BLaER1 treated with 17β-estradiol and CSF1 and Interleukin-3, amounts not matched to agents 10 nM and 100 nM (cell line): Measurements from ENCODE around the gene TNIP1.

Source experiments
- H3K27ac ChIP-seq, 11 experiments: shearing (Covaris generic); formaldehyde crosslinking; 2 replicates each; pipeline ENCODE4 v1.8.1; 2022
- H3K27me3 ChIP-seq, 11 experiments: shearing (Covaris generic); formaldehyde crosslinking; 2 replicates each; pipeline ENCODE4 v1.8.1; 2022
- H3K36me3 ChIP-seq, 11 experiments: shearing (Covaris generic); formaldehyde crosslinking; 2 replicates each; pipeline ENCODE4 v1.8.1; 2022
- H3K4me1 ChIP-seq, 10 experiments: shearing (Covaris generic); formaldehyde crosslinking; 2 replicates each; pipeline ENCODE4 v1.8.1; 2022
- H3K4me2 ChIP-seq, 11 experiments: shearing (Covaris generic); formaldehyde crosslinking; 2 replicates each; pipeline ENCODE4 v1.8.1; 2022
- H3K4me3 ChIP-seq, 10 experiments: shearing (Covaris generic); formaldehyde crosslinking; 2 replicates each; pipeline ENCODE4 v1.8.1; 2022
- H3K9ac ChIP-seq, 11 experiments: shearing (Covaris generic); formaldehyde crosslinking; 2 replicates each; pipeline ENCODE4 v1.8.1; 2022
- H3K9me3 ChIP-seq, 11 experiments: shearing (Covaris generic); formaldehyde crosslinking; replicated peaks in 1 of 11; 2 replicates each; pipeline ENCODE4 v1.8.1; 2022
- H4K20me1 ChIP-seq, 11 experiments: shearing (Covaris generic); formaldehyde crosslinking; 2 replicates each; pipeline ENCODE4 v1.8.1; 2022
- Cebpa-rat ChIP-seq, 11 experiments: shearing (Covaris generic); IDR thresholded peaks; 2 replicates each; pipeline ENCODE4 v1.8.1; 2022

The TNIP1 gene

GRCh38 chr5:151023047-151023615, 57.7 kb downstream of the TNIP1 start:
- H3K4me2 ChIP-seq: peak overlapping the region in 2 of 11 experiments; percentile 99; a peak in 2 of 22 replicates
- no peak overlapping the region for H3K27ac ChIP-seq
- H3K4me1 ChIP-seq: peaks cover 25 to 97% (median 38%) of the 10 kb centered on the region in 10 experiments
- peaks cover 0 to 71% (median 10%) of the 10 kb centered on the region in 11 experiments; a peak in 10 of 22 replicates for H4K20me1 ChIP-seq
- H3K9me3 ChIP-seq: no peaks in the 10 kb centered on the region
- H3K4me3 ChIP-seq: no peak overlapping the region
- peaks cover 0 to 26% (median 15%) of the 10 kb centered on the region in 11 experiments; a peak in 15 of 22 replicates for H3K27me3 ChIP-seq
- no peak for TF ChIP-seq Cebpa-rat (IDR thresholded peaks at IDR 0.05)
- no peak overlapping the region for H3K9ac ChIP-seq
- peaks cover 18 to 44% (median 31%) of the 10 kb centered on the region in 11 experiments for H3K36me3 ChIP-seq

GRCh38 chr5:151022511-151023018, 58.3 kb downstream of the TNIP1 start:
- Histone ChIP-seq H3K9ac (no peak overlapping the region), H3K27me3 (peaks cover 0 to 26% (median 15%) of the 10 kb centered on the region in 11 experiments; a peak in 15 of 22 replicates), H3K4me2 (peak overlapping the region in 7 of 11 experiments; percentile 96 to 99 (median 99); a peak in 9 of 22 replicates), H3K36me3 (peaks cover 12 to 38% (median 25%) of the 10 kb centered on the region in 11 experiments; a peak in 21 of 22 replicates), H3K9me3 (no peaks in the 10 kb centered on the region), H3K27ac (no peak overlapping the region), H4K20me1 (peaks cover 0 to 65% (median 10%) of the 10 kb centered on the region in 11 experiments; a peak in 10 of 22 replicates), H3K4me3 (no peak overlapping the region), H3K4me1 (peaks cover 25 to 93% (median 38%) of the 10 kb centered on the region in 10 experiments)
- TF ChIP-seq Cebpa-rat (IDR thresholded peaks at IDR 0.05): no peak

- H3K4me2 ChIP-seq: peak overlapping the region; percentile 92 to 99 (median 99)
- H4K20me1 ChIP-seq: peaks cover 0 to 57% (median 10%) of the 10 kb centered on the region in 11 experiments; a peak in 10 of 22 replicates
- H3K9me3 ChIP-seq: no peaks in the 10 kb centered on the region
- no peak overlapping the region for H3K27ac ChIP-seq
- no peak overlapping the region for H3K9ac ChIP-seq
- H3K4me1 ChIP-seq: peaks cover 25 to 94% (median 38%) of the 10 kb centered on the region in 10 experiments
- peaks cover 6 to 30% (median 17%) of the 10 kb centered on the region in 11 experiments; a peak in 17 of 22 replicates for H3K36me3 ChIP-seq
- H3K4me3 ChIP-seq: peak overlapping the region in 1 of 10 experiments; percentile 62; a peak in 2 of 20 replicates
- no peak for TF ChIP-seq Cebpa-rat (IDR thresholded peaks at IDR 0.05)
- H3K27me3 ChIP-seq: peaks cover 0 to 26% (median 15%) of the 10 kb centered on the region in 11 experiments; a peak in 15 of 22 replicates
These were observed 59.1 kb downstream of the TNIP1 start for GRCh38 chr5:151021746-151022145.

- Histone ChIP-seq H3K9me3 (no peaks in the 10 kb centered on the region), H3K36me3 (peaks cover 0 to 18% (median 5%) of the 10 kb centered on the region in 11 experiments; a peak in 9 of 22 replicates), H3K27ac (peak within 1 kb of the TSS in 7 of 11 experiments; percentile 34 to 62 (median 55); a peak in 12 of 22 replicates), H3K9ac (peak within 1 kb of the TSS; percentile 50 to 73 (median 68); a peak in 20 of 22 replicates), H3K4me2 (peak within 1 kb of the TSS; percentile 92 to 99 (median 99)), H3K27me3 (peaks cover 0 to 26% (median 15%) of the 10 kb centered on the region in 11 experiments; a peak in 15 of 22 replicates), H3K4me3 (peak within 1 kb of the TSS; percentile 52 to 72 (median 62)), H3K4me1 (peaks cover 25 to 94% (median 41%) of the 10 kb centered on the region in 10 experiments), H4K20me1 (peaks cover 0 to 45% (median 6%) of the 10 kb centered on the region in 11 experiments; a peak in 10 of 22 replicates)
- TF ChIP-seq Cebpa-rat (IDR thresholded peaks at IDR 0.05): no peak
These were observed 60.3 kb downstream of the TNIP1 start, which contains the start of gene GPX3 for GRCh38 chr5:151020304-151021110. GPX3 (plus strand) TSS chr5:151020591; CDS start chr5:151020655, 64 bp downstream.

GRCh38 chr5:151019331-151019730, 61.5 kb downstream of the TNIP1 start:
- no peak overlapping the region for H3K9ac ChIP-seq

GRCh38 chr5:151018846-151019245, 62.0 kb downstream of the TNIP1 start:
- H3K9ac ChIP-seq: no peak overlapping the region
- peaks cover 0 to 26% (median 15%) of the 10 kb centered on the region in 11 experiments; a peak in 15 of 22 replicates for H3K27me3 ChIP-seq
- no peak overlapping the region for H3K4me3 ChIP-seq
- H3K27ac ChIP-seq: no peak overlapping the region
- peaks cover 25 to 77% (median 41%) of the 10 kb centered on the region in 10 experiments for H3K4me1 ChIP-seq
- H3K9me3 ChIP-seq: no peaks in the 10 kb centered on the region
- H3K4me2 ChIP-seq: peak overlapping the region in 6 of 11 experiments; percentile 7 to 99 (median 94); a peak in 5 of 22 replicates
- TF ChIP-seq Cebpa-rat (IDR thresholded peaks at IDR 0.05): no peak
- peaks cover 0 to 31% (median 6%) of the 10 kb centered on the region in 11 experiments; a peak in 10 of 22 replicates for H4K20me1 ChIP-seq
- peaks cover 0 to 5% (median 0%) of the 10 kb centered on the region in 11 experiments; a peak in 1 of 22 replicates for H3K36me3 ChIP-seq

More at GRCh38 chr5:151019331-151019730, 61.5 kb downstream of the TNIP1 start:
- peak overlapping the region in 9 of 11 experiments; percentile 1 to 99 (median 98); a peak in 8 of 22 replicates for H3K4me2 ChIP-seq
- H3K36me3 ChIP-seq: peaks cover 0 to 10% (median 0%) of the 10 kb centered on the region in 11 experiments; a peak in 2 of 22 replicates
- H3K27me3 ChIP-seq: peaks cover 0 to 26% (median 15%) of the 10 kb centered on the region in 11 experiments; a peak in 15 of 22 replicates
- H3K27ac ChIP-seq: no peak overlapping the region
- H4K20me1 ChIP-seq: peaks cover 0 to 36% (median 6%) of the 10 kb centered on the region in 11 experiments; a peak in 10 of 22 replicates
- H3K4me1 ChIP-seq: peaks cover 25 to 82% (median 41%) of the 10 kb centered on the region in 10 experiments
- no peak for TF ChIP-seq Cebpa-rat (IDR thresholded peaks at IDR 0.05)
- no peak overlapping the region for H3K4me3 ChIP-seq
- H3K9me3 ChIP-seq: no peaks in the 10 kb centered on the region

GRCh38 chr5:151017897-151018296, 62.9 kb downstream of the TNIP1 start:
- Histone ChIP-seq H3K27ac (no peak overlapping the region), H4K20me1 (peaks cover 0 to 22% (median 6%) of the 10 kb centered on the region in 11 experiments; a peak in 10 of 22 replicates), H3K9me3 (no peaks in the 10 kb centered on the region), H3K4me3 (no peak overlapping the region), H3K4me2 (no peak overlapping the region), H3K36me3 (no peaks in the 10 kb centered on the region), H3K27me3 (peaks cover 0 to 26% (median 15%) of the 10 kb centered on the region in 11 experiments; a peak in 15 of 22 replicates), H3K4me1 (peaks cover 25 to 72% (median 41%) of the 10 kb centered on the region in 10 experiments), H3K9ac (no peak overlapping the region)
- no peak for TF ChIP-seq Cebpa-rat (IDR thresholded peaks at IDR 0.05)

- Histone ChIP-seq H4K20me1 (peaks cover 0 to 13% (median 5%) of the 10 kb centered on the region in 11 experiments; a peak in 8 of 22 replicates), H3K4me3 (no peak overlapping the region), H3K27ac (peak overlapping the region in 1 of 11 experiments; percentile 35; a peak in 1 of 22 replicates), H3K9ac (no peak overlapping the region), H3K27me3 (peaks cover 0 to 22% (median 15%) of the 10 kb centered on the region in 11 experiments; a peak in 15 of 22 replicates), H3K9me3 (no peaks in the 10 kb centered on the region), H3K4me1 (peaks cover 21 to 63% (median 36%) of the 10 kb centered on the region in 10 experiments), H3K4me2 (peak overlapping the region in 5 of 11 experiments; percentile 29 to 57 (median 32); a peak in 9 of 22 replicates), H3K36me3 (no peaks in the 10 kb centered on the region)
- peak in 3 of 11 experiments; percentile 31 to 71 (median 31); a peak in 4 of 22 replicates for TF ChIP-seq Cebpa-rat (IDR thresholded peaks at IDR 0.05)
These were observed 64.1 kb downstream of the TNIP1 start for GRCh38 chr5:151016700-151017099.
